K562 (cell line): ENCODE results near the gene AGO4. TPM values are rescaled to one million over a fixed set of nuclear protein-coding genes. Genes with fewer than 3 reads are reported as not detected.

Experiments used
- ATF1 ChIP-seq, 2 experiments: fragments of 450-650 bp in 1 of 2; IDR thresholded peaks; 2 replicates each; pipeline ENCODE4 v1.6.1; 2016; ENCODE audit warnings: missing compliant biosample characterization in 1 of 2, missing genetic modification characterization in 1 of 2
- CBFA2T2 ChIP-seq: fragments of 450-650 bp; conservative IDR thresholded peaks from 2 replicates; pipeline ENCODE4 v1.6.1; 2017; ENCODE audit warnings: mild to moderate bottlenecking
- CTCF ChIP-seq, 3 experiments: IDR thresholded peaks in 2 of 3; conservative IDR thresholded peaks in 1 of 3; 2 replicates each; pipeline ENCODE4 v1.5.1; 2011 to 2012; ENCODE audit warnings: low read length in 3 of 3, mild to moderate bottlenecking in 3 of 3, control low read depth in 2 of 3, improper control_type of control experiment in 1 of 3, inconsistent platforms in 1 of 3, low read depth in 1 of 3, mixed read lengths in 1 of 3, moderate library complexity in 1 of 3; ENCODE audit not compliant: insufficient read depth in 2 of 3
- E2F3 ChIP-seq: fragments of 250-450 bp; sonication (Bioruptor Pico); IDR thresholded peaks from 2 replicates; pipeline ENCODE4 v1.4.0; 2020; ENCODE audit warnings: mild to moderate bottlenecking
- HMGN3 ChIP-seq: IDR thresholded peaks from 2 replicates; pipeline ENCODE4 v1.6.1; 2011; ENCODE audit warnings: borderline replicate concordance, low read depth, mild to moderate bottlenecking, mixed read lengths, low read length; ENCODE audit not compliant: insufficient read length; ENCODE audit errors: extremely low read depth
- MTA3 ChIP-seq: fragments of 450-650 bp; formaldehyde crosslinking; IDR thresholded peaks from 2 replicates; pipeline ENCODE4 v1.6.1; 2017; ENCODE audit warnings: mild to moderate bottlenecking, borderline replicate concordance
- POLR2H ChIP-seq: IDR thresholded peaks from 2 replicates; pipeline ENCODE4 v1.6.1; 2016; ENCODE audit warnings: missing genetic modification characterization, low read depth, mild to moderate bottlenecking, control low read depth, missing compliant biosample characterization, moderate library complexity
- POLR3G ChIP-seq: IDR thresholded peaks from 2 replicates; pipeline ENCODE4 v1.6.1; 2011; ENCODE audit not compliant: insufficient read length, insufficient replicate concordance; ENCODE audit errors: extremely low read depth
- SAFB ChIP-seq: fragments of 200-400 bp; formaldehyde crosslinking; IDR thresholded peaks from 2 replicates; pipeline ENCODE4 v1.6.1; 2017; ENCODE audit warnings: low read depth, low read length, borderline replicate concordance
- THAP12 ChIP-seq: fragments of 250-450 bp; sonication (Bioruptor Pico); IDR thresholded peaks from 2 replicates; pipeline ENCODE4 v1.9.0; 2021; ENCODE audit warnings: mild to moderate bottlenecking, inconsistent platforms
- polyA plus RNA-seq, 8 experiments: library from polyadenylated mRNA; depleted of rRNA in 4 of 8; stranded (reverse) in 5 of 8; unstranded in 3 of 8; fragments of >200 nt; fragmentation: Nextera tagmentation in 2 of 8; fragmentation: Illumina TruSeq in 1 of 8; extraction: Ambion mirVana in 2 of 8; extraction: Trizol in 1 of 8; gene quantifications; 2 replicates each; pipeline versions ENCODE4 v1.2.1 to v1.2.3, GENCODE V29; 2011 to 2014; ENCODE audit warnings: inconsistent platforms in 1 of 8, missing spikeins in 1 of 8
- total RNA-seq, 7 experiments: library from RNA; depleted of rRNA in 6 of 7; stranded (reverse); fragments of >200 nt in 6 of 7; fragmentation: Illumina TruSeq in 2 of 7; extraction: Trizol in 2 of 7; gene quantifications; 2 replicates each; pipeline versions ENCODE4 v1.2.1 to v1.2.3, GENCODE V29; 2011 to 2021; ENCODE audit warnings: low replicate concordance in 1 of 7
- TF ChIP-seq, protein P1 (sequence below): fragments of 450-650 bp; IDR thresholded peaks from 2 replicates; pipeline ENCODE4 v1.6.1; 2018; ENCODE audit not compliant: partially characterized antibody
- TF ChIP-seq, protein P2 (sequence below): sonication (generic); formaldehyde crosslinking; IDR thresholded peaks from 2 replicates; pipeline ENCODE4 v1.8.0; 2022; ENCODE audit warnings: mild to moderate bottlenecking, missing genetic modification reagents
- TF ChIP-seq, protein P3 (sequence below): fragments of 250-450 bp; sonication (Bioruptor Pico); IDR thresholded peaks from 2 replicates; pipeline ENCODE4 v1.4.0; 2020; ENCODE audit warnings: mild to moderate bottlenecking, moderate library complexity, borderline replicate concordance

Gene AGO4
- total and polyA plus RNA-seq, 9 of the 15 experiments (the other 6 are each of a cell fraction or from before 2014, with no cell fraction given), result 1.3 to 10.5 (median 6.5) TPM

DNA sequence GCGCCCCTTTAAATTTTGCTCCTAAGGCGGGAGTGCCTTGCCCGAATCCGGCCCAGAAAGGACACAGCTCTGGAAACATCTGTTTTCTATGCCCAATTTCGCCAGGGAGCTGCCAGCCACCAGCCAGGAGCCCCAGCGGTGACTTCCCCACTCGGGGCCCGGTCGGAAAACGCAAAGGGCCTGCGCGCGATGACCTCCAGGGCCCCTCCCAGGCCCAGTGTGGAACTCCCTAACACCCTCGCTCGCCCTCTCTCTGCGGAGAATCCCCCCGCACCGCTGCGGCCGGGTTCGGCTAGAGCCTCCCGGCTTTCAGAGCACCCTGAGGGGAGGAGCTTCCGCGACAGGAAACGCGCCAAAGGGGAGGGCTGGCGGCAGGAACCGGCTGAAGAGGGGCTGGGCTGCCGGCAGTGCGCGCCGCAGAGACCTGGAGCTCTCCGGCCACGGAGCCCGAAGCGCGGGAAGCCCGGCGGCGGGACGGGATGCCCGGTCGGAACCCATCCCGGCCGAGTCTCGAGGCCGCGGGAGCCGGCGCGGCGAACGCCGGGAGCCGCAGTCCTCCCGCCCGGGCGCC, 38.5 kb upstream of the AGO4 start (continued):
- TF ChIP-seq HMGN3 (peak; percentile 95), POLR2H (tag) (no peak; the same call in 1 of the 2 replicates), THAP12 (0 out of 2 replicates have a peak, but pooled peaks have one; percentile 58), MTA3 (peak; percentile 76), ATF1 (CRISPR knock-in tag; IDR thresholded peaks at IDR 0.05) (no peak), ATF1 (tag; IDR thresholded peaks at IDR 0.05) (peak; percentile 12; the same call in 1 of the 2 replicates), E2F3 (CRISPR knock-in tag) (no peak), SAFB (peak; percentile 23; the same call in 1 of the 2 replicates), POLR3G (no peak), CBFA2T2 (no peak), CTCF (IDR thresholded peaks at IDR 0.05 in 2 of 3, conservative IDR thresholded peaks at IDR 0.05 in 1 of 3; ENCODE audit: insufficient read depth in 2 of 3, low read depth in 1 of 3, low read length in 3 of 3) (peak; percentile 35 to 70 (median 39); a peak in 5 of 6 replicates)
- TF ChIP-seq, protein P1, sequence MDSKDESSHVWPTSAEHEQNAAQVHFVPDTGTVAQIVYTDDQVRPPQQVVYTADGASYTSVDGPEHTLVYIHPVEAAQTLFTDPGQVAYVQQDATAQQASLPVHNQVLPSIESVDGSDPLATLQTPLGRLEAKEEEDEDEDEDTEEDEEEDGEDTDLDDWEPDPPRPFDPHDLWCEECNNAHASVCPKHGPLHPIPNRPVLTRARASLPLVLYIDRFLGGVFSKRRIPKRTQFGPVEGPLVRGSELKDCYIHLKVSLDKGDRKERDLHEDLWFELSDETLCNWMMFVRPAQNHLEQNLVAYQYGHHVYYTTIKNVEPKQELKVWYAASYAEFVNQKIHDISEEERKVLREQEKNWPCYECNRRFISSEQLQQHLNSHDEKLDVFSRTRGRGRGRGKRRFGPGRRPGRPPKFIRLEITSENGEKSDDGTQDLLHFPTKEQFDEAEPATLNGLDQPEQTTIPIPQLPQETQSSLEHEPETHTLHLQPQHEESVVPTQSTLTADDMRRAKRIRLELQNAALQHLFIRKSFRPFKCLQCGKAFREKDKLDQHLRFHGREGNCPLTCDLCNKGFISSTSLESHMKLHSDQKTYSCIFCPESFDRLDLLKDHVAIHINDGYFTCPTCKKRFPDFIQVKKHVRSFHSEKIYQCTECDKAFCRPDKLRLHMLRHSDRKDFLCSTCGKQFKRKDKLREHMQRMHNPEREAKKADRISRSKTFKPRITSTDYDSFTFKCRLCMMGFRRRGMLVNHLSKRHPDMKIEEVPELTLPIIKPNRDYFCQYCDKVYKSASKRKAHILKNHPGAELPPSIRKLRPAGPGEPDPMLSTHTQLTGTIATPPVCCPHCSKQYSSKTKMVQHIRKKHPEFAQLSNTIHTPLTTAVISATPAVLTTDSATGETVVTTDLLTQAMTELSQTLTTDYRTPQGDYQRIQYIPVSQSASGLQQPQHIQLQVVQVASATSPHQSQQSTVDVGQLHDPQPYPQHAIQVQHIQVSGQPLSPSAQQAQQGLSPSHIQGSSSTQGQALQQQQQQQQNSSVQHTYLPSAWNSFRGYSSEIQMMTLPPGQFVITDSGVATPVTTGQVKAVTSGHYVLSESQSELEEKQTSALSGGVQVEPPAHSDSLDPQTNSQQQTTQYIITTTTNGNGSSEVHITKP, result peak; percentile 61
- TF ChIP-seq, protein P2, sequence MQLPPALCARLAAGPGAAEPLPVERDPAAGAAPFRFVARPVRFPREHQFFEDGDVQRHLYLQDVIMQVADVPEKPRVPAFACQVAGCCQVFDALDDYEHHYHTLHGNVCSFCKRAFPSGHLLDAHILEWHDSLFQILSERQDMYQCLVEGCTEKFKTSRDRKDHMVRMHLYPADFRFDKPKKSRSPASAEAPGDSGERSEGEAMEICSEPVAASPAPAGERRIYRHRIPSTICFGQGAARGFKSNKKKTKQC (CRISPR knock-in tag), result 0 out of 2 replicates have a peak, but pooled peaks have one; percentile 22
- TF ChIP-seq, protein P3, sequence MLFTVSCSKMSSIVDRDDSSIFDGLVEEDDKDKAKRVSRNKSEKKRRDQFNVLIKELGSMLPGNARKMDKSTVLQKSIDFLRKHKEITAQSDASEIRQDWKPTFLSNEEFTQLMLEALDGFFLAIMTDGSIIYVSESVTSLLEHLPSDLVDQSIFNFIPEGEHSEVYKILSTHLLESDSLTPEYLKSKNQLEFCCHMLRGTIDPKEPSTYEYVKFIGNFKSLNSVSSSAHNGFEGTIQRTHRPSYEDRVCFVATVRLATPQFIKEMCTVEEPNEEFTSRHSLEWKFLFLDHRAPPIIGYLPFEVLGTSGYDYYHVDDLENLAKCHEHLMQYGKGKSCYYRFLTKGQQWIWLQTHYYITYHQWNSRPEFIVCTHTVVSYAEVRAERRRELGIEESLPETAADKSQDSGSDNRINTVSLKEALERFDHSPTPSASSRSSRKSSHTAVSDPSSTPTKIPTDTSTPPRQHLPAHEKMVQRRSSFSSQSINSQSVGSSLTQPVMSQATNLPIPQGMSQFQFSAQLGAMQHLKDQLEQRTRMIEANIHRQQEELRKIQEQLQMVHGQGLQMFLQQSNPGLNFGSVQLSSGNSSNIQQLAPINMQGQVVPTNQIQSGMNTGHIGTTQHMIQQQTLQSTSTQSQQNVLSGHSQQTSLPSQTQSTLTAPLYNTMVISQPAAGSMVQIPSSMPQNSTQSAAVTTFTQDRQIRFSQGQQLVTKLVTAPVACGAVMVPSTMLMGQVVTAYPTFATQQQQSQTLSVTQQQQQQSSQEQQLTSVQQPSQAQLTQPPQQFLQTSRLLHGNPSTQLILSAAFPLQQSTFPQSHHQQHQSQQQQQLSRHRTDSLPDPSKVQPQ (CRISPR knock-in tag), result no peak
